HL-60 (cell line): ENCODE data around the gene CLEC12A.

Experiments used
- CTCF ChIP-seq: IDR thresholded peaks from one replicate; pipeline ENCODE4 v1.5.1; 2011; ENCODE audit warnings: low read length, control low read depth, inconsistent platforms; ENCODE audit not compliant: insufficient read depth
- TF ChIP-seq, protein P1 (sequence below): IDR thresholded peaks from 2 replicates; pipeline ENCODE4 v1.6.1; 2012; ENCODE audit warnings: low read depth; ENCODE audit not compliant: insufficient replicate concordance

GRCh38 chr12:10033783-10034545, 62.8 kb downstream of the CLEC12A start:
- TF ChIP-seq, protein P1, sequence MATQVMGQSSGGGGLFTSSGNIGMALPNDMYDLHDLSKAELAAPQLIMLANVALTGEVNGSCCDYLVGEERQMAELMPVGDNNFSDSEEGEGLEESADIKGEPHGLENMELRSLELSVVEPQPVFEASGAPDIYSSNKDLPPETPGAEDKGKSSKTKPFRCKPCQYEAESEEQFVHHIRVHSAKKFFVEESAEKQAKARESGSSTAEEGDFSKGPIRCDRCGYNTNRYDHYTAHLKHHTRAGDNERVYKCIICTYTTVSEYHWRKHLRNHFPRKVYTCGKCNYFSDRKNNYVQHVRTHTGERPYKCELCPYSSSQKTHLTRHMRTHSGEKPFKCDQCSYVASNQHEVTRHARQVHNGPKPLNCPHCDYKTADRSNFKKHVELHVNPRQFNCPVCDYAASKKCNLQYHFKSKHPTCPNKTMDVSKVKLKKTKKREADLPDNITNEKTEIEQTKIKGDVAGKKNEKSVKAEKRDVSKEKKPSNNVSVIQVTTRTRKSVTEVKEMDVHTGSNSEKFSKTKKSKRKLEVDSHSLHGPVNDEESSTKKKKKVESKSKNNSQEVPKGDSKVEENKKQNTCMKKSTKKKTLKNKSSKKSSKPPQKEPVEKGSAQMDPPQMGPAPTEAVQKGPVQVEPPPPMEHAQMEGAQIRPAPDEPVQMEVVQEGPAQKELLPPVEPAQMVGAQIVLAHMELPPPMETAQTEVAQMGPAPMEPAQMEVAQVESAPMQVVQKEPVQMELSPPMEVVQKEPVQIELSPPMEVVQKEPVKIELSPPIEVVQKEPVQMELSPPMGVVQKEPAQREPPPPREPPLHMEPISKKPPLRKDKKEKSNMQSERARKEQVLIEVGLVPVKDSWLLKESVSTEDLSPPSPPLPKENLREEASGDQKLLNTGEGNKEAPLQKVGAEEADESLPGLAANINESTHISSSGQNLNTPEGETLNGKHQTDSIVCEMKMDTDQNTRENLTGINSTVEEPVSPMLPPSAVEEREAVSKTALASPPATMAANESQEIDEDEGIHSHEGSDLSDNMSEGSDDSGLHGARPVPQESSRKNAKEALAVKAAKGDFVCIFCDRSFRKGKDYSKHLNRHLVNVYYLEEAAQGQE: no peak
- TF ChIP-seq CTCF: peak; percentile 2
